HL-60/S4 treated with phorbol 12-myristate 13-acetate at 8.2 ng/mL for 4 days and 3 days (cell line): Measurements from ENCODE around the gene ABCA13.

Experiments used
- in situ Hi-C: fragments of 300-500 bp; cut with MboI; formaldehyde crosslinking; loops from 2 replicates; pipeline ENCODE4 v1.15.0; 2022; ENCODE audit warnings: low sequenced_read_pairs

ABCA13 gene

DNA sequence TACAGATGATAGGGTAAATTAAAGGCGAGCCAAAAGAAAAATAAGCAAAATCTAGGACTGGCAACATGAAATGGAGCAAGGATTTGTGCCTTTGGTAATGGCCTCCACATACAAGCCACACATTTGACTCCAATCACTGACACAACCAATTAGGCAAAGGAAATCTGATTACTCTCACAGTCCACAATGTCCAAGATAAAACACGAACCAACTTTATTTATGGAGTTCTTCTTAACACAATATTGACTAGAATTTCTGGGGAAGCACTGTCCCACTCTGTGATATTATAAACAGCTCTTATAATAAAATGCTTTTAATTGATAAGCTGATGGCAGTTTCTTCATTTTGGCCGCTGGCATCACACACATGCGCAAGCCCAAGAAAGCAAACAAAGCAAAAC is 334.2 kb downstream of the ABCA13 start:
- in situ Hi-C loops, result no loop called here

DNA sequence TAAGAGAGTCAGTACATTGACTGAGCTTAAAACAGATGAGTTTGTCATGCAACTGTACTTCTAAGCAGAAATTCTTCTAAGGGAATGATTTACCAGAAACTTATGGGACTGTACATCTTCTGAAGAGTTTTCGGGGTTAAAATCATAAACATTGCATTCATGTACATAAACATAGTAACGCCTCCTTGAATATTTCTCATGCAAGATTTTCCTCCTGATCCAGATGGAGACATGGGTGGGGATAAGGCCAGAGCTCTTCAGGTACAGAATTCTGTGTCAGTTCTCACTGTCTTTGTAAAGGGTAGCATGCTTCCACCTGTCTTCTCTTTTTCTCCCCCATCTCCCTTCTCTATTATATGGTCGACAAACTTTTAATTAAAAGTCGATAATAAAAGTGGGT is 335.3 kb downstream of the ABCA13 start:
- in situ Hi-C loops, result no loop called here

DNA sequence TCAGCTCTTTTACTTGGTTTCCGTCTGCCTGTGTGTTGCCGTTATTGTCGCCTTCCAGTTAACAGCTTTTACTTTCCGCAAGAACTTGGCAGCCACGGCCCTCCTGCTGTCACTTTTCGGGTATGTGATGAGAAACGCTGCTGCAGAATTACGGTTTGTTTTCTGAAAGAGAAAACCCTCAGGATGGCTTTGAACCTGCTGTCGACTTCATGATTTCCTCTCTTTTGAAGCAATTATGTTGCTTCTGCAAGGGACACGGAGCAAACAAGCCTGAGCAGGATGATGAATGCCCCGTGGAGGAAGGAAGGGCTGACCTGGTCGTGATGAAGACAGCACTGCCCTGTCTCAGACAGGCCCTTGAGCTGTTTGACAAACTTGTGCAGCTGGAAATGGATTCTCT is 339.8 kb downstream of the ABCA13 start:
- in situ Hi-C loops, result no loop called here

DNA sequence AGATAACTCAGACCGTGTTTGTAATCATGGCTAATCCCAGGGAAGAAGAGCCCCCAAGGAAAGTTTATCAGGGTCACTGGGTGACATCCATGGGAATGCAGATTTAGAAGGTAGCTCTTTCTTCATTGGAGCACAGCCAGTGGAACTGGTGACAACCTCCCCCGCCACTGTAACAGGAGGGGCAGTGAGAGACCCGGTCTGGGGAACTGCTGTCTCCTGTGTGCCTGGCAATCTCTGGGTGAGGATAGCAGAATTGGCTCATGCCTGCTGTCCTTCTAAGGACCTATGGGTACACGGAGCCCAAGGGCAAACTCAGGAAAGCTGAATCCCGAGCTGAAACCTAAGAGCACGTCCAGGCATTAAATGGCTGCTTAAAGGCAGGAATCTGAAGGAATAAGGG is 341.6 kb downstream of the ABCA13 start:
- in situ Hi-C loops, result no loop called here

DNA sequence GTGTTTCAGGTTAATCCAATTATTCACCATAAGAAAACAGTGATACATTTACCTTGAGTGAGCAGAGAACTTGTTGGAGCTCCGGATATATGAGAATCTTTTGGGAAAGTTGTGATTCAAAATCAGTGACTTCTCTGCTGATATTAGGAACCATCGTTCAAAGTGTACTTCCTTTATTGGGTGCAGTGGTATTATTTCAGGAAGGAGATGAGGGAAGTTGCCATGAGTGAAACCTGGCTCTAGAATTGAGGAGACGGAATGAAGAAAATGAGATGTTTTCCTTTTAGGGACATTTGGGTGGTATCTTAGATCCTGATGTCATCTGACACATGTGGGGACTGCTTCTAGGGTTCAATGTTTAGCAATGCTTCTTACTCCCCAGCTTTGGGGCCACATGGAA is 343.9 kb downstream of the ABCA13 start:
- in situ Hi-C loops, result no loop called here

DNA sequence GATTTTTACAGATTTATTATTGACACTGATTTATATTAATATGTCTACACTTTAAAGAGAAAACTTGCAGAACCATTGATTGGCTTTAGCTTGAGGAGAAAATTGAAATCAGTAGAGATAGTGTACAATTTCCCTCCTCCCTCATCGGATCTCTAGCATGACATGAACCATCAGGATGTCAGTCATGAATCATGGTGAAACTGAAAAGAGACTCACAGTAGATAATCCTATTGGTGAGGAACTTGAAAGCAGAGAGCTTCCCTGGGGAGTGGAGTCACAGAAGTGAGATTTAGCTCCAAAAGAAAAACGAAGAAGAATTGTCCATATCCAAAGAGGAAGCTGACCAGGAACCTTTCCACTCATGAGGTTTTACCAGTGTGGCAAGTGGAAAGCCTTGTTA is 346.8 kb downstream of the ABCA13 start:
- in situ Hi-C loops, result no loop called here

DNA sequence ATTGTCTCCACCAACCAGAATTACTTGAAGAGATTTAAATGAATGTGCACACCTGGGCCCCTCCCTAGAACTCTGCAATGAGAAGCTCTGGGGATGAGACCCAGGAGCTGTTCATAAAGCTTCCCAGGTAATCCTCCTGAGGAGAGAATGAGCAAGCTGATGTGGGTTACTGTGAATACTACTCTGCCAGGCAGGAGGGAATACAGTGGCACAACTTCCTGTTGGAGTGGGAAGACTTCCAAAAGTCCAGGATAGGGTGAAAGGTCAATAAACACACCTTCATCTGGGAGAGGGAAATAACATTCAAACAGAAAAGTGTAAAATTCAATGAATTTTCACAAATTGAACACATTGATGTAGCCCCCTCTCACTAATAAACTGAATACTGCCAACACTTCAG is 351.4 kb downstream of the ABCA13 start:
- in situ Hi-C loops, result no loop called here

DNA sequence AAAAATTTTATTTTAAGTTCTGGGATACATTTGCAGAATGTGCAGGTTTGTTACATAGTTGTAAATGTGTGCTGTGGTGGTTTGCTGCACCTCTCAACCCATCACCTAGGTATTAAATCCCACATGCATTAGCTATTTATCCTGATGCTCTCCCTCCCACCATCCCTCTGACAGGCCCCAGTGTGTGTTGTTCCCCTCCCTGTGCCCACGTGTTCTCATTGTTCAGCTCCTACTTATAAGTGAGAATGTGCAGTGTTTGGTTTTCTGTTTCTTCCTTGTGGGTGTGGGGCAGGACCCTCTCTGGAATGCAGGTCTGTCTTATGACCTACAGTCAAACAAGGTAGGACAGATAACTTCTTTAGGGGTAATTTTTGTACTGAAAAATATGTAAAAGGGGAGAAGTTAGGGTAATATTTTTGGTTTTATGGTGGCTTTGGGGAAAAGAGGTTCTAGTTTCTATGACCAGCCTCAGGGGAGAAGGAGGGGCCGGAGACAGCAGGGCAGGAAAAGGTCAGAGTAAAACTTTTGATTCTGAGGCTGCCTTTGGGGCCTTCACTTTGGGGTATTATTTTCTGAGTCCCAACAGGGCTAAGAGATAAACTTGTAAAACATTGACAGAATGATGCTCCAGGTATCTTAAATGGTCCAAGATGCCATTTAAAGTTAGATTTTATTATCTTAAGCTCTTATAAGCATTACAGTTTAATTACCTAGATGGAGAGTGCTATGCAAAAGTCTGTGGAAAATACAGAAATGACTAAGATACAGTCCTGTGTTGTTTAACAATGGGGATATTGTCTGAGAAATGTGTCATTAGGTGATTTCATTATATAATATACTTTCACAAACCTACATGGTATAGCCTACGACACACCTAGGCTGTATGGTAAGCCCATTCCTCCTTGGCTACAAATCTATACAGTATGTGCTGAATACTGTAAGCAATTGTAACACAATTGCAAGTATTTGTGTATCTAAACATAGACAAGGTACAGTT is 354.8 kb downstream of the ABCA13 start:
- in situ Hi-C loops, result no loop called here

DNA sequence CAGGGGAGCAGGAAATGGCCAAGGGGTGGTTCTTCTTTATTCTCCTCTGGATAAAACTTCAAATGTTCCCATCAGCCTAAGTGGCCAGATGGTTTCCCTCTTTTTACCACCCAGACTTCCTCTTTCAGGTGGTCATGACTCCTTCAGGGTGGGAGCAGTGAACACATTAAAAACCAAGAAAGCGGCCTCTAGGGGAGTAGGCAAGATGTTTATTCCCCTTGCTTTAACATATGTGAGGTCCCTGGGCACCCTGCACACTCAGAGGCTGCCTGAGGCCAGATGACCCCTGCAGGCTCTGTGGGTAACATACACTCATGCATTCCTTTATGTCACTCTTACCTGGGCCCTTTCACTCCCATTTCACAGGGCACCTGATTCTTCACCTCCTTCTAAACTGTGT is 357.4 kb downstream of the ABCA13 start:
- in situ Hi-C loops, result no loop called here

DNA sequence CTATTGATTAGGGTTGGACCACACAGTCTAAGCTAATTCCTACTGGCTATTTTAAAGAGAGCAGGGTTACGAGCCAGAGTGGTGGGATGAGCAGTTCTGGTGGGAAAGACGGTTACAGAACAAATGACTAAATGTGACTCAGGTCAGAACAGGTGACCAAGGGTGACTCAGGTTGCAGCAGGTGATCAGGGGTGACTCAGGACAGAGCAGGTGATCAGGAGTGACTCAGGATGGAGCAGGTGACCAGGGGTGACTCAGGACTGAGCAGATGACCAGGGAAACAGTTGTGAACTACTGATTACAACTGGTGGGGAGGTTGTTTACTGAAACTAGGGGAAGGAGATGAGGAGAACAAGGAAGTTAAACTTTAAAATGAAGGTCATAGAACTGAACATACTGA is 366.3 kb downstream of the ABCA13 start:
- in situ Hi-C loops, result no loop called here

DNA sequence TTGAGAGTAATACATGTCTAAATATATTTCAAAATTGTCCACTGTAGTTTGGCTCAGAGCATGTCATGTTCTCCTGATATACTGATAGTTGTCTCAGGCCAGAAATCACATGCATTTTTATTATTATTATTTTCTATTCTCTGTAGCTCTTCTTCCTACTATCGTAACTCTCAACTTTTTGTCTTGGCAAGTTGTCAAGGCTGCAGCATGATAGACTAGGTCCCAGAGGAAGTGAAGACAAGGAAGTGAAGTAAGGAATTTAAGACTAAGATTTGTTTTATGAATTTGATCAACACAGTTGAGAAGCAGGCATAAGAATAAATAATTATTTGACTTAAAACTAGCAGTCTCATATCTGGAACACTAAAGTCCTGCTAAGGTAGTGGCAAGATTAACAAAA is 369.5 kb downstream of the ABCA13 start:
- in situ Hi-C loops, result no loop called here

DNA sequence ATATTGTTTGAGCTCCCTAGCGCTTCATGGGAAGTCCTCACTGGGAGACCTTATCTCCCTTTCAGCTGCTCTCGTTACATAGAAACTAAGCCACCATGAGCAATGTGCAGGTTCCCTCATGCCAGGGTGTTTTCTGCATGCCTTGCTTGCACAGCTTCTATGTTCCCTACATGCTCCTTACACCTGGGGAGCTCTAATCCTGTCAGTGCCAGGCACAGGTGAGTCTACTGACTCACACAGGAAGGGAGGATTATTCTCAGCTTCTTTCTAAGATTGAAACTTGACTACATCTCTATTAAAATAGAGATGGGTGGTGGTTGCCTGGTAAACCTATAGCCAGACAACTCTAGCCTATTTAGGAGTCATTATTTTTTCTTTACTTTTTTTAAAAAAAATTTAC is 377.4 kb downstream of the ABCA13 start:
- in situ Hi-C loops, result no loop called here

DNA sequence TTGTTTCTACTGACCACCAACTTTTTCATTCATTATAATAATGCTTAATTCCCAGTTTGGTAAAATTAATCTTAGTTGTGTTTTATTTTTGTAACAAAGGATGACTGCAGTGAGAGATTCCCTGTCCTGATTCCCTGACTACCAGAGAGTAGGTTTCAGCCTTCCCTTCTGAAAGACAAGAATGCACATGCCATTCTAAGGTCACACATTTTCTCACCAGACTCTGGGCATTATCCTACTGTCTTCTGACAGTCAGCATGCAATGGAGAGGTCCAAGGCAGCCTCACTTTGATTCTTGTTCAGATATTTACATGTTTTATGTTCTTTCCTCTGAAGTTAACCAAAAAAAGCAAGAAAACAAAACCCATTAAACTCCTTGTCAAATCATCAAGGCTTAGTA is 380.4 kb downstream of the ABCA13 start:
- in situ Hi-C loops, result no loop called here

DNA sequence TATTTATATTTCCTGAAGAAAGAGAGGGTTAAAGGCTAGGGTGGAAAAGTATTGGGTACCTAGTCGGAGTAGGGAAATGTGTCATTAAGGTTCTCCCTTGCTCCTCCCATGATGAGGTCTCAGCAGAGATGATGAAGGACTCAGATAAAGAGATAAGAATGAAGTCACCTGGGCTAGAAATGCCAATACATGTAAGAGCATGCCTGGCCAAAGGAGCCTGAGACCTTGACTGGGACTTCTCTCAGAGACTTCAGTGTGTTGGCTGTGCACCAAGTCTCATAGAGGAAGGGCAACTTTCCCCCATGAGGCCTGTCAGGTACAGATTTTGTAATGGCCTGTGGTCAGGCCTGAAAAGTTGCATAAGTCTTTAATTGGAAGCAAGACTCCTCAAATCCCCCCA is 392.1 kb downstream of the ABCA13 start:
- in situ Hi-C loops, result no loop called here

DNA sequence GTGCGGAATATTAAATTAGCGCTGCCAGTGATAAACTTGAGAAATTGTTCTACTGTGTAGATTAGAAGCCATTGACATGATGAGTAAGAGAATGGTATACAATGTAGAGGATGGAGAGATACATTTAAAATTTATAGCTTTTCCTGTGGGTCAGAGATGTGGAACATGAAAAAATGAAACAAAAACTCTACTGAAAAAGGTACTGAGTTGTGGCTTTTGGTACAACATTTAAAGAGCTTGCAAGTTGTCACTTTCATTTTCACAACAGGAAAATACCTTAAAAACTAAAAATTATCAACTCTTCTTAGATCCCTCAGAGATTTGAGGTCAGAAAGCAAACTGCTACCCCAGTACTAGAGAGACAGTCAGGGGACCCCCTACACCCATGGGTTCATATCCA is 404.3 kb downstream of the ABCA13 start:
- in situ Hi-C loops, result no loop called here

DNA sequence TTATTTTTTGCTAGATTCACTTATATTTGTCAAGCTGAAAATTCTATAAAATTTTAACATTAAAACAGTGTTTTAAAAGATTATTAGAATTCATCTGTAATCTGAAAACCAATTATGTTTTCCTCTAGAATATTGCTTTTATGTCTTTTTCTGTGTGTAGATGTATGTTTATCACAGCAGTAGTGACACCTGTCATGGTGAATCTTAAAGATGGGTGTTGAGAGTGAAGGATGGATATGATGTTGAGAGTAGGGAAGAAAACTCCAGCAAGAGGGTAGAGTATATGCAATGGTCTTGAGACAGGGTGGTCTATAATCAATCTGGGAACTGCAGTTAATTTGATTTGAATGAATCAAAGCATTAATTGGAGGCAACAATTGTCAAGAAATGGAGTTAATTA is 416.2 kb downstream of the ABCA13 start:
- in situ Hi-C loops, result no loop called here

DNA sequence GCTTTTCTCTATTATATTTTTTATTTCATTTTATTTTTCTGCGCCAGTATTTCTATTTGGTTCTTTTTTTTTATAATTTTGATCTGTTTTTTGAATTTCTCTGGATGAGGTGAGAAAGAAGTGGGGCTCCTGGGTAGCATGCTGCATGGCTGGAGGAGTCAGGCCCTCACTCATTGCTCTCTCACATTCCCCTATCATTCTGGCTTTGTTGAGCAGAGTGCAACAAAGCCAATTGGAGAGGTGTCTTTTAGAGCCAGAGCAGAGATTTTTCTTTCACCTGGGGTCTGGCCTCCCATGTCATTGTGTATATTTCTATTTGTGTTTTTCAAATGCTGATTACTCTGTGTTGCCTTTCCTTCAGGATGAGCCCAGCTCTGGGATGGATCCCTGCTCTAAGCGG is 423.1 kb downstream of the ABCA13 start:
- in situ Hi-C loops, result no loop called here

DNA sequence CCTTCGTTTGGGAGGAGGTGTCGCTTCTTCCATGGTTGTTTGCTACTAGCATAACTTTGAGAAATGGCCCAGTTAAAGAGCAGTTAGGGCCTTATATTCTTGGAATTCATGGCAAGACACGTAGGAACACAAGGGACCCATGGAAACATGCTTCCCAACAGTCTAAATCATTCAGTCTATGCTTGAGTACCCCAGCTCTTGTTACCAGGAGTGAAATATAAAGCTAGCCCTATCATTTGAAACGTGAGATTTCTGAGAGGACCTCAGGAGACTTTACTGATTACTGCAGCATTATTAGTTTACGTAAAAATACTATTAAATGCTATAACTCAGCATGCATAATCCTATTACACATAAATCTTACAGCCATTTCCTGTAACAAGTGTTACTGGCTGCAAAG is 424.5 kb downstream of the ABCA13 start:
- in situ Hi-C loops, result no loop called here

DNA sequence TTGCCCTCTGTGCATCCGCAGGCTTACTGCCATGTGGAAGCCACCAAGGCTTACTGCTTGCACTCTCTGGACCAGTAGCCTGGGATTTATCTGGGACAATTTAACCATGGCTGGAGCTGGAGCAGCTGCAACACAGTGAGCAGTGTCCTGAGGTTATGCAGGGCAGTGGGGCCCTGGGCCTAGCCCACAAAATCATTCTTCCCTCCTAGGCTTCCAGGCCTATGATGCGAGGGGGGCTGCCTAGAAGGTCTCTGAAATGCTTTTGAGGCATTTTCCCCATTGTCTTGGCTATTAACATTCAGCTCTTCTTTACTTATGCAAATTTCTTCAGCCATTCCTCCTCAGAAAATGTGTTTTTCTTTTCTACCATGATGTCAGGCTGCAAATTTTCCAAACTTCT is 439.4 kb downstream of the ABCA13 start:
- in situ Hi-C loops, result no loop called here

DNA sequence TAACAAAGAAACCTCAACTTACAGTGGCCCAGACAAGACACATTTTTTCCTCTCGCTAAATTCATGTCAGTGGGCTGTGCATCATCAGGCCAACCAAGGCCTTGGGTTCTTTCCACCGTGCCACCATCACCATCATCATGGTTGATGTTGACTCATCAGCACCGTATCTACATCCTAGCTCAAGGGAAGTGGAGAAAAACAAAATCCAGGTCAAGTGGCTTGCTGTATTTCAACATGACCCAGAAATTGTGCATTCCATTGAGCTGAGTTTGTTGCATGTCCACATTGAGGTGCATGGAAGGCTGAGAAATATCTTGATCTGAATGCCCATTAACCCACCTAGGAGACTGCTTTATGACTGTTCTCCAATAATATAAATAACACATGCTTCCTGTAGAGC is 440.7 kb downstream of the ABCA13 start:
- in situ Hi-C loops, result no loop called here

DNA sequence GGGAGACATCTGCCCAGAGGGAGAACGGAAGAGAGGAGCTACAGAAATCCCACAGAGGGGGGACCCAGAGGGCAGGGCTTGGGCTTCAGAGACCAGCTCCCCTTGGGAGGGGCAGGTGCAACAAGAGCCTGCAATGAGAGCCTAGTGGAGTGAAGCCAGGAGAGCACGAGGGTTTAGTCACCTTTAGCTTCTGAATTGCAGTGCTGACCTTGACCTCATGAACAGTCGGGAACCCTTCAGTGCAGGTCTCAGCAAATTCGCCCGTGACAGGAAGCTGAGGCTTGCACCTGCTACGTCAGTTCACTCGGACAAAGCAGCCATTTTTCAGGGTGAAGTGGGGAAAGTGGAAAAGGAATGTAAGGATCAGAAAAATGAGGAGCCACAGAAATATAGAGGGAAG is 446.2 kb downstream of the ABCA13 start:
- in situ Hi-C loops, result no loop called here

DNA sequence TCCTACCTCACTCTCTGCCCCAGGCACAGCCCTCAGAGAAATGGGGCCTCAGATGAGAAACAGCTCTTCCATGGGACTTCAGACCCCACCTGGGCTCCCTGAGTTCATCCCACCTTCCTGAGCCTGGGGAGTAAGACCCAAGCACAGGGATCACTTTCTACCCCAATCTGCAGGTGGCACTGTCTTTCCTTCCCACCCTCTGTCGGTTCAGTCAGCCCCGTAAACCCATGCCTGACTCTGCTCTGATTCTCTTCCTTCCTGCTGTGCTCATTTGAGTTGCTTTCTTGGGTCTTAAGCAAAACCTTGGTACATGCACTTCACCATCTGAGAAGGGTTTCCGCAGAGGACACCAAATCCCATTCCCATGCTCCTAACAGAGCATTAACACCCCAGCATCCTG is 446.7 kb downstream of the ABCA13 start:
- in situ Hi-C loops, result no loop called here

DNA sequence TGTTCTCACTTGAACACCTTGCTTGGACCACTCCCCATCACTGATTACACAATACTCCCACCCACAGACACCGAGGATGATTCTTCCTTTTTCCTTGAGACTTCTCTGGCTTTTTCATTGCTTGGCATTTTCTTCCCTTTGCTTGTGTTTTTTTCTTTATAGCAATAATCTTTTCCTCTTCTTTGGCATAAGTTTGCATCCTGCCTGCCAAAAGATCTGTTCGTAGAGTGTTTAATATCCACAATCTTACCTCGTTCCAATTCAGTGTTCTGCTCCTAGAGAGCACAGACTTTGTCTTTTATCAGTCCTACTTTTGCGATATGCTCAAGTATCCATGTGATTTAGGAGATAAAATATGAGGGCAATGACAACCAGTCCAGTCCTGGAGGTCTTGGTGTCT is 449.8 kb downstream of the ABCA13 start:
- in situ Hi-C loops, result no loop called here
